HG02678 (cell line): ENCODE measurements around the gene SIGLECL1.

Experiments
- ATAC-seq: cut with Tn5 transposase; IDR thresholded peaks from one replicate; pipeline ENCODE4 v1.9.1; 2021; ENCODE audit warnings: mild to moderate bottlenecking, moderate library complexity; ENCODE audit not compliant: unreplicated experiment

SIGLECL1 gene

DNA sequence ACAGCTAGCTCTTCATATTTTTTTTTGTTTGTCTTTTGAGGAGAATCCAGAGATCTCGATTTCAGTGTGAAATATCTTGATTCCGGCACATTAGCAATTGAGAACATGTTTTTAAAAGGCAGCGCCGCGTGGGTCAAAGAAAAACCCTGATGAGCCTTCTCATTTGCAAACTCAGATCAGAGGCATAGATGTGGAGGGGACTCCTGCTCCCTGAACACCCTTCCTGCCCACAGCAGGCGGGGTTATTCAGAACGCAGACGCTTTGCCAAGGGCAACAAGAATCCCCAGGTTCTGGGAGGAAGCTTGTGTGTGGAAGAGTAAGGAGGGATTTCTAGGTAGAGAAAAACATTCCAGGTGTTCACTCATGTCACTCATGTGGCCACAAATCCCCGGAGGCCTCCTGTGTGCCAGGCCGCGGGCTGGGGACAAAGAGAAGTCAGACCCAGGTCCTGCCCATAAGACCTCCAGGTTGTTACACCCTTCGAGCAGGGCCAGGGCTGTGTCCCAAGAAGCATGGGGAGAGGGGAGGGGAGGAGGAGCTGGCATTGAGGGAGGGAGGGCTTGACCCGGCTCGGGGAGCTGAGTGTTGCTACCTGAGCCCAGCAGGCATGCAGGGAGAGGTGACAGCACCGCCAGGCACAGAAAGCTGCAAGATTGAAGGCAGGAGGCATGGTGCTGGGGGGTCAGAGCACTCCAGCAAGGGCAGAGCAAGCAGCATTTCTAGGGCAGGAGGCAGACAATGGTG, 44.7 kb downstream of the SIGLECL1 start:
- ATAC-seq: no peak

DNA sequence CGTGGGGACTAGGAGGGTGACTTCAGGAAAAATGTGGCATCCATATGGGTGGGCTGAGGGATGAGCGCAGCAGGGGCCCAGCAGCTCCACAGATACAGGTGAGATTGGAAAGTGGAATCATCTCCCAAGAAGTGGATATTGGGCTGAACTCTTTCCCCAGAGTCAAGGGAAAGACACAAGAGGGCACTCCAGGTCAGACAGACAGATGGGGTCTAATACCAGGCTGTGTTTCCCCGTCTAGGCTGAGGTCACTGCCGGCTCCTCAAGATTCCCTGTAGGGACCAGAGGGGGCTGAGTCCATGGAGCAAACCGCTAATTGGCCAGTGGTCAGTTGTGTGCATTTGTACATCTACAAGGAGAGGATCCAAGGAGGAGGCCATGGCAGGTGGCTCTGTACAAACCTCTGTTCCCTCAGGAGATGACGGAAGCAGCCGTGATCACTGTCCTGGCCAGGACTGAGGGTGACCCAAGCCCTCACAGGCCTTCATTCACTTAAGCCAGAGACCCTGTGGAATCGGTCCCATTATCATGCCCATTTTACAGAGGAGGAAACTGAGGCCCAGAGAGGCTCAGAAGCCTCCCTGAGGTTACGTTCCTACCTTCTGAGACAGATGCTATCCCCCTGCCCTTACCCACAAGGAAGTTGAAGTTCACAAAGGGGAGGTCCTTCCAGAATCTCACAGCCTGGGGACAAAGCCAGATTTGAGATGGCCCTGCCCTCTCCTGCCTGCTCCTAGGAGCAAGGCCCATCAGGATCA, 45.6 kb downstream of the SIGLECL1 start:
- no peak for ATAC-seq

DNA sequence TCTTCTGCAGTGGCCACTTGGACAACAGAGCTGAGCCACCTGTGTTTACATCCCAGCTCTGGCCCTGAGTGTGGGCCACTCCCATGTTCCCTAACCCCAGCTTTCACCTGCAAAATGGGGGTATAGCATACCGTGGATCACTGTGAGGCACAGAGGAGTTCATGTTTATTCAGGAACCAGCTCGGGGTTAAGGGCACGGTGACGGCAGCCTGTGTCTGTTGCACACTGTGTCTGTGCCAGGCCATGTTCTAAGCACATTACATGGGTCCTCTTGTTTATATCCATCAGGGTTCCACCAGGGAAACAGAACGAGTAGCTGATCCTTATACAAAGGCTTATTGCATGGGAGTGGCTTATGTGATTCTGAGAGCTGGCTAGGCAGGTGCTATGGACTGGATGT, 46.5 kb downstream of the SIGLECL1 start:
- no peak for ATAC-seq

DNA sequence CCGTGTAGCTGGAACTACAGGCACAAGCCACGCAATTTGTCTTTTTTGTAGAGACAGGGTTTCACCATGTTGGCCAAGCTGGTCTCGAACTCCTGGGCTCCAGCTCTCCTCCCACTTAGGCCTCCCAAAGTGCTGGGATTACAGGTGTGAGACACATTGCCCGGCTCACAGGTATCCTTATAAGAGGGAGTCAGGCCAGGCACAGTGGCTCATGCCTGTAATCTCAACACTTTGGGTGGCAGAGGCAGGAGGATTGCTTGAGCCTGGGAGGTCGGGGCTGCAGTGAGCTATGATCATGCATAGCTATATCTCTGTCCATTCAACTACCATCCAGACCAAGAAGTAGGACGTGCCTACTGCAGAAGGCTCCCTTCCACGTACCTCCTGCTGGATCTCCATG, 50.4 kb downstream of the SIGLECL1 start:
- ATAC-seq: no peak

DNA sequence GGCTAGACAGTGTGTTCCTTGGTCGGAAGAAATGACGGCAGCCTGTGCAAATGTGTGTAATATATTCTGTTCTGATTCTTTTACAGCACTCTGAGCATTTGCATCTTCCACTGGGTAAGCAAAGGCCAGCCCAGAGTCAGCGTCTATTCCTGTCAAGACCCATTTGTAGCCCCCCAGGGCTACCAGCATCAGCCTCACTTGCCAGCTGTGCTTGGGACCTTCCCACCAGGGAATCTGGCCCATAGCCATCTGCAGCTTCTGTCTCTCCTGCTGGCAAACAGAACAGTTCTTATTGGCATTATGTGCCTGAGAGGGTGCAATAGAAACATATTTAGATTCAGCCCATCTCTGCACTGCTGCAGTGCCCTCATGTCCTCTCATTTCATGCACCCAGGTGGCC, 54.6 kb downstream of the SIGLECL1 start:
- no peak for ATAC-seq

DNA sequence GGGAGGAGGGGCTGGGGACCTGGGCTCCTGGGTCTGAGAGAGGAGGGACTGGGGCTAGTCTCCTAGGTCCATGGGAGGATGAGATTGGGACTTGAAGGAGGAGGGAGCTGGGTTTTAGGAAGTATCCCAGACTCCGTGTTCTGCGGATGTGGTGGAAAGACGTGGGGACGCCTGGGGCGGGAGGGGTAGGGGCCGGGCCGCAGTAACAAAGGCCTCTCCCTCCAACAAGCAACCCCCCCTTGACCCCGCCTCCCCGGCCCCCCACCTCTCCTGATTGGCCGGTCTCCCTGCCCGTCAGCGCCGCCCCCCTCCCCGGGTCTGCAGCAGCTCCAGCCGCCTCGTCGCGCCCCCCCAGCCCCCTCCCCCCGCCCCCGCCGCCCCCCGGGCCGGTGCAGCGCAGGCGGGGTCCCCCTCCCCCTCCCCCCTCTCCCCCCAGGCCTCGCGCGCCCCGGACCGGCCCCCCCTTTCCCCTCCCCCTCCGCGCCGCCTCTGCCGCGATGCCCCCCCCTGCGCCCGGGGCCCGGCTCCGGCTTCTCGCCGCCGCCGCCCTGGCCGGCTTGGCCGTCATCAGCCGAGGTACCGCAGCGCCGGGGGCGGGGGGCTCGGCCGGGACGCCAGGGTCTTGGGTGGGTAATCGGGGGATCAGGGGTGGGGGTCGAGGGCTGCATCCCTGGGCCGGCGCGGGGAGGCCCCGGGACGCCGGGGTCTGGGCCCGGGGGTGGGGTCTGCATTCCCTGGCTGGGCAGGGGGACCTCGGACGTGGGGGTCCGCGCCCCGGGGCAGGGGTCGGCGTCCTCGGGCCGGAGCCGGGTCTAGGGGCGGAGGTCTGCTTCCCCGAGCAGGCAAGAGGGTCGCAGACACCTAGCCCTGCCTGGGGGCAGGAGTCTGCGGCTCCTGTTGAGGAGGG, 60.7 kb downstream of the SIGLECL1 start, which contains the start of gene IGLON5:
Gene IGLON5, plus strand, starts transcription at position 294 of the 907 bp plus-strand sequence. Its CDS starts 204 bp downstream, at position 498.
- ATAC-seq: no peak

DNA sequence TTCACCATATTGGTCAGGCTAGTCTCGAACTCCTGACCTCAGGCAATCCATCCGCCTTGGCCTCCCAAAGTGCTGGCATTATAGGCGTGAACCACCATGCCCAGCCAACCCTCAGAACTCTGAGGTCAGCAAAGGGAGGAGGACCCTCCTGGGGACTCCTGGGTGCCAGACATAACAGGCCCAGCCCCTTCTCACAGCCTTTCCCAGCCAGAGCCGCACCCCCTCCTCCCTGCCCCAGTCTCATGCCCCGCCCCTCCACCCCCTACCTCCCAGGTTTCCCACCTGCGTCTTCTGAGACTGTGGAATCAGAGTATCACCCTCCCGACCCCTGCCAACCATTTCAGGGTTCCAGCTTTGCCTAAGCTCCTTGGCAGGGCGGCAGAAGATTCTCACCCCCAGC, 65.8 kb downstream of the SIGLECL1 start:
- no peak for ATAC-seq

DNA sequence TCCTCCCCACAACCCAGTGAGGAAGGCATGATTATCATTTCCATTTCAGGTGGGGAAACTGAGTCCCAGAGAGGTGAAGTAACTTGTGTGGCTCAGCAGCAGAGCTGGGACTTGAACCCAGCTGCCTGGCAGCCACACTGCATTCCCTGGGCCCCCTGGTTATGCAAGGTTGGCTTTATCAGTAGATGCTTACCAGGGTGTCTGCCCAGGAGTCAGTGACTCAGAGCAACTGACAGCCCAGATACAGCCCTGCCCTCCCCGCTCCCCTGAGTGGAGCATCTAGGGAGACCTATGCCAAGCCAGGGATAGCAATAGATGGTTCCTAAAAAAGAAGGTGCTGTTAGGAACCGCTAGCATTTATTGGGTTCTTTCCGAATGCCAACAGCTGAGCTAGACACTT, 66.5 kb downstream of the SIGLECL1 start:
- no peak for ATAC-seq

DNA sequence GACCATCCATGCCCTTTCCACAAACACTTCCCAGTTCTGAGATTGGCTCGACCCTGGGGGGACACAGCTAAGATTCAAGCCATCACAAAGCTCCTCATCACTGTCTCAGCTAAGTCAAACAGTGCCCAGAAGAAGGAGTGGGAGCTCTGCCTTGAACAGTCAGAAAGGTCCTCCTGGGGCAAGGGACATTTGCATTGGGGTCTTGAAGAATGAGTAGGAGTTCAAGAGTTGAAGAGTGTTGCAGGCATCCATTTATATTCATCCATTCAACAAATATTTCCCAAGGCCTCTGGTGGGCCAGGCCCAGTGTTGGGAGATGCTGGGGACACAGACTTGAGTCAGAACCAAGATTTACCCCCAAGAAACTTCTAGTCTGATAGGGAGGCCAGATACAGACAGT, 67.1 kb downstream of the SIGLECL1 start:
- no peak for ATAC-seq
